SW480 (cell line): ENCODE results near the gene TEDC1.
A peak's percentile ranks its signal among the peaks of the same experiment; 100 is the strongest.

ENCODE experiments used
- DNase-seq: peaks from one replicate; pipeline ENCODE4 v3.0.0-alpha.2; 2016; ENCODE audit warnings: low spot score

Gene TEDC1

DNA sequence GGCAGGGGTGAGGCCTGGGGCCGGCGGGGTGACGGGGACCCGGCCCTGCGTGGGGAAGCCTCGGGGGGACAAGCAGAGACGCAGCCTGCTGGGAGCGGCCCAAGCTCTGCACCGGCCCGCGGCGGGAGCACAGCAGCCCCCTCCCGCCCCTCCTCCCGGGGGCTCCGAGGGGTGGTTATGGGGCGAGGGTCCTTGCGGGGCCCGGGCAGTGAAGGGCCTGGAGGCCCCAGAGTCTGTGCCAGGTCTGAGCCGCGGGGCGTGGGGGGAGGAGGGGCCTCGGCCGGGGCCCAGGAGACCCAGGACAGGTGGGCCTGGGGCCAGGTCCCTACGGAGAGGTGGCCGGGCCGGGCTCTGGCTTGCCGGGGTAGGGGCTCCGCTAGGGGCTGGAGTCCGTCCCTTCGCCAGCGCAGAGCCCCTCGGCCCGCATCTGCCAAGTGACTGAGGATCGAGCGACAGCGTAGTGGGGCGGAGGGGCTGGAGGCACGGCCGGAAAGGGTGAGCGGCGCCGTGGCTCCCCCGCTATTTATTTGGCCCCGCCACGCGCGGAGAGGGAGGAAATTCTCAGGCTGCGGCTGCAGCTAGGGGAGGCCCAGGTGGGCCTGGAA lies 35.8 kb downstream of the TEDC1 start:
- no peak for DNase-seq

DNA sequence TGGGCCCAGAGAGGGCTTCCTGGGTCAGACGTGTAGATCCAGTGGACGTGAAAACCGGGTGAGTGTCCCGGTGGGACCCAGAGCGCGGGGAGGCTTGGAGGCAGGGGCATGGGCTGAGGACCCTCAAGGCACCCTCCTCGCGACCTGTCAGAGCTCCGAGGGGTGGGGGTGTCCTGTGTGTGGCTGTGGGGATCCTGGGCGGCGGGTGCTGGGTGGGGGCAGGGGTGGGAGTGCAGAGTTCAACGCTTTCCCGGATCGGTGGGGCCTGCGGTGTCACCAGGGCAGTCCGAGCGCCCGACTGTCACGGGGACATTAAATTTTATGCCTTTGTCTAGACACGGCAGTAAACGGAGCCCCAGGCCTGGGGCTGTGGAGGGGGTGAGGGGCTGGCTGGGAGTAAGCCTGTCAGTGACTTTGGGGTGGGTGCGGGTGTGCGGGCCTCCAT lies 36.4 kb downstream of the TEDC1 start:
- no peak for DNase-seq

DNA sequence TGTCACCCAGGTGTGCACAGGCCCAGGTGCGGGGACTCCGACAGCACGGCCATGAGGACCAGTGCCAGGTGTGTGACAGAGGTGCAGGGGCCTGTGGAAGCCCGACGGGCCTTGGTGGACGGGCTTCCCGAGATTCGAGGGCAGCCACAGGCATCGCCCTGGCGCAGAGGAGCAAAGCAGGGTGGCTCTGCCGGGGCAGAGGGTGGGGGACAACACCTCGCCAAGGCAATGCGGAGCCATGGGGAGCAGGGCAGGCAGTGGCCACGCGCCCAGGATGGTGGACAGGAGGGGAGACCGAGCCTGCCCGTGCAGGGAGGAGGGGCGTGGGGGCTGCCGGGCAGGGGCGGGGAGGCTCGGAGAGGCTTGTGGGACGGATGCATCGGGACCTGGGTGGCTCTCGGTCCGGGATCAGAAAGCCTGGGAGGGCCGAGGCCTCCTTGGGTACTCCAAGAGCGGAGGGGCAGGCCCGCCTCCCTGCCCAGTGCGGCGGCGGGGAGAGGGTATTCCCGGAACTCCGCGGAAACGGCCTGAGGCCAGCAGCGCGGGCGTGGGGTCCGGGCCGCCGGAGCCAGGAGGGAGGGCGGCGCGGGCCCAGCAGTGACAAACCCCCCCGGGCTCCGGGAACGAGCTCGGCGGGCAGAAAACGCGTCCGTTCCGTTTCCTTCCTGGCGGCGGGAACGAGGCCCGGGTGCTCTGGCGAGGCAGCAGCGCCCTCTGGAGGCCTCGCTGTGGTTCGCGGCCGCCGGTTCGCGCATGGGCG lies 37.0 kb downstream of the TEDC1 start:
- DNase-seq = peak; percentile 62

DNA sequence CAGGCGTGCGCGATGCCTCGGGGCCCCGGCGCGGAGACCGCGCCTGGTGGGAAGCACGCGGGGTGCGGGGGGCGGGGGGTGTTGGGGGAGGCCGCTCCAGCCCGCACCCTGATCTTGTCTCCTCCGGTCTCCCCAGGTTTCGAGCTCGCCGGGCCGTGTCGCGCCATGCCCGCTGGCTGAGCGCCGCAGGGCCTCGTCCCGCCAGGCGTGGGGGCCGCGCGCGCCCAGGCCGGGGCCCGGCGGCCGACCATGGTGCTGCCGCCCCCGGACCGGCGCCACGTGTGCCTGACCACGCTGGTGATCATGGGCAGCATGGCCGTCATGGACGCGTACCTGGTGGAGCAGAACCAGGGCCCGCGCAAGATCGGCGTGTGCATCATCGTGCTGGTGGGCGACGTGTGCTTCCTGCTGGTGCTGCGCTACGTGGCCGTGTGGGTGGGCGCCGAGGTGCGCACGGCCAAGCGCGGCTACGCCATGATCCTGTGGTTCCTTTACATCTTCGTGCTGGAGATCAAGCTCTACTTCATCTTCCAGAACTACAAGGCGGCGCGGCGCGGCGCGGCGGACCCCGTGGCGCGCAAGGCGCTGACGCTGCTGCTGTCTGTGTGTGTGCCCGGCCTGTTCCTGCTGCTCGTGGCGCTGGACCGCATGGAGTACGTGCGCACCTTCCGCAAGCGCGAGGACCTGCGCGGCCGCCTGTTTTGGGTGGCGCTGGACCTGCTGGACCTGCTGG lies 37.7 kb downstream of the TEDC1 start:
- DNase-seq = no peak

DNA sequence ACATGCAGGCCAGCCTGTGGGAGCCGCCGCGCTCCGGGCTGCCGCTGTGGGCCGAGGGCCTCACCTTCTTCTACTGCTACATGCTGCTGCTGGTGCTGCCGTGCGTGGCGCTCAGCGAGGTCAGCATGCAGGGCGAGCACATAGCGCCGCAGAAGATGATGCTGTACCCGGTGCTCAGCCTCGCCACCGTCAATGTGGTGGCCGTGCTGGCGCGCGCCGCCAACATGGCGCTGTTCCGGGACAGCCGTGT lies 38.2 kb downstream of the TEDC1 start:
- DNase-seq = no peak

DNA sequence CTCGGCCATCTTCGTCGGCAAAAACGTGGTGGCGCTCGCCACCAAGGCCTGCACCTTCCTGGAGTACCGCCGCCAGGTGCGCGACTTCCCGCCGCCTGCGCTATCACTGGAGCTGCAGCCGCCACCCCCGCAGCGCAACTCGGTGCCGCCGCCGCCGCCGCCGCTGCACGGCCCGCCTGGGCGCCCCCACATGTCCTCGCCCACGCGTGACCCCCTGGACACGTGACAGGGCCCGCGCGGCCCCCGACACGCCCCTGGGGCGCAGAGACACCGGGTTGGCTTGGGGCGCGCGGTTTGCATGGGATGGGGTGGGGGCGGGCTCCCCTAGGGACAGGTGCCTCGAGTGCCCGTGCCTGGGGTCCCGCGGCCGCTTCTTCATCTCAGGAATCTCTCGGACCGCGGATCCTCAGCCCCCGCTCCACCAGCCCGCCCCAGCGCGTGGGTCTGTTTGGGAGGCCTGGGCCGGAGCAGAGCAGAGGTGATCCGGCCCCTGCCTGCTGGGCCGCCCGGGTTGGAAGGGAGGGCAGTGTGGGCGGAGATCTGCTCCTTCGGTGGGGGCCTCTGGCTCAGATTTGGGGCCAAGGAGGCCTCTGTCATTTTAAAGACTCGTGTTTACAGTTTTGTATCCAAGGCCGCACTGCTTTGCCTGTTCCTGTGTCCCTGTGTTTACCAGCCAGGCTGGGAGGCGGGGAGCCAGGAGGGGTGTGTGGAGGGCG lies 38.7 kb downstream of the TEDC1 start:
- no peak for DNase-seq

DNA sequence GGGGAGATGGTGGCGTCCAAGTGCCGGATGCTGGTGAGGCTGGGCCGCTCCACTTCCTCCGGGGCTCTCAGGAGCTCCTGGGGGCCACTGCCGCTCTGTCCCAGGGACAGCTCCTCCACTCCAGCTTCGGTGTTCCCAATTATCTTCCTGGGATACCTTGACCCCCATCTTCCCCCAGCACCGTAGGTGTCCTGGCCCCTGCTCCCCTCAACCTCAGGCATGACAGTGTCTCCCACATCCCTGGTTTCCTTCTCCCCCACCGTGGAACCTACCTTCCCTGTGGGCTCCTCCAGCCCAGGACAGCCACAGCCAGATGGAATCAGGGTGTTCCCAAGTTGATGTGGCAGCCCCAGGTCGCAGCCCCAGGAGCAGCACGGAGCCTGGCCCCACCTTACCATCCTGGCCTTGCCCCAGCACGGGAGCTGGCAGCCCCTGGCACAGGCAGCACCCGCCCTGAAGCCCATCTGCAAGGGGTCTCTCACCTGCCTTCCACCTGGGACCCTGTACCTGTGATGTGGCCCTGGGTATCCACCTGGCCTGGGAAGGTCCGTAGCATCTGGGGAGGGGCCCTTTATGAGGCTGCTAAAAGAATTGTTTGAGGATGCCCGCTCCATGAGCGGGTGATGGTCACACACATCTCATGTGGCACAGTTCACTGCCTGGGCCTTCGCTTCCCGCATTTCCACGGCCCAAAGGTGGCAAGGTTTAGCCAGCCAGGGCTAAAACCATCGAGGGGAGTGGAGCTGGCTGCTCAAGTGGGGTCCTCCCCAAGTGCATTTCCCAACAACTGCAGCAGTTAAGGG lies 39.4 kb downstream of the TEDC1 start:
- no peak for DNase-seq

DNA sequence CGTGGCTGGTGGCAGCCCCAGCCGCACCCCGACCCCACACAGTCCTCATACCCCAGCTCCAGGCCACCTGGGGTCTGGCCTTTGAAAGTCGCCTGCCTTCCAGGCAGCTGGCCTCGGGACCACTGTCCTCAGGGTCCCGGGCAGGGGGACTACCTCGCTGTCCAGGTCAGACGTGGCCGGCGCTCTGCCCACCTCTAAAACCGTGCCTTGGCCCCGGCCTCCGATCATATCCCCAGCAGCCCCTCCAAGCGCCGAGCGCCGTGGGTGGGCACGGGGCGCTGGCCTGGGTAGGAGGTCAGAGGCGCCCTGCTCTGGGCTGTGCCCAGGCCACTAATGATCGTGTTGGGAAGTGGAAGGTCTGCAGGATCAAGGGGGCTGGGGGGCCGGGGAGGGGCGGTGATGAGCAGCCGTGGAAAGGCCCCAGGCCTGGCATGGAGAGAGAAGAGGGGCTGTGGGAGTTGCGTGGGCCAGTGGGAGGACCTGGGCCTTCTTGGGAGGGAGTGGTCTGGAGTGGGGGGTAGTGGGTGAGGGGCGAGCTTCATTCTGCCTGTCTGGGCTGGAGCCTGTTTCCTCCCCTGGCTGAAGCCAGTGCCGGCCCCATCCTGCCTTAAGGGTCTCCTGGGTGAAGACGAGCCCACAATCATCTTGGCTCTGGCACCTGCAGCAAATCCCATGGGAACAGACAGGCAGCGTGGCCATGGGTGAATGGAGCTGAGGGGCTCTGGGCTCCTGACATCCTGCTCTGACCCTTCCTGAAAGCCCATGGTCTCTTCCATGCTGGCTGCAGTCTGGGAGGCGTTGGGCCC lies 40.2 kb downstream of the TEDC1 start:
- DNase-seq = no peak

DNA sequence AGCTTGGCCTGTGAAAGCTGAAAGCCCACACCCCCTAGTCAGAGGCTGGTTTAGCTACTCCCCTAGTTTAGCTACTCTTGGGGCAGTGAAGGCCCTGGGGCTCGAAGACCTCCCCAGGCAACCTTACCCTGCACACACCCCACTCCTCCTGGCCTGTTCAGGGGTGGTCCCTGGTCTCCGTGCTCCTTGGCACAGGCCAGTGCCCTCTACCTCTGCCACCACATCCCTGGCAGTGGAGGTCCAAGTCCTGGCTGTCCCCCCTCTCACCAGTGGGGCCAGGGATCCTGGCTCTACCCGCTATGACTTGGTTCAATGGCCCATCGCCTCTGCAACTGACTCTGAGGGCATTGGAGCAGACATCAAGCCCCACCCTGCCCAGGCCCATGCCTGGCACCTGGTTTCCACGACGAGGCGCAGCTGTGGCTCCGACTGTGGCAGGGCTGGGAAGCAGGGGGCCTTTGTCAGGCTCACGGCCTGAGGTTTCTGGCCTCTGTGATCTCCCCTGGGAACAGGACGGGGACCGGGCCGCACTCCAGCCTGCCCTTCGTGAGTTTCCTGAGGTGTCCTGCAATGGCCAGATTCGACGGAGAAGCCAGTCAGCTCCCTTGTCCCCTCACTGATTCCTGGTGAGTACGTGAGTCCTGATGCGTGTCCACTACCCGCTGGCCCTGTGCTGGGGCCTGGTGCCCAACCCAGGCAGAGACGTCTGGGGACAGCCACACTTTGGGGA lies 41.0 kb downstream of the TEDC1 start:
- DNase-seq = no peak

DNA sequence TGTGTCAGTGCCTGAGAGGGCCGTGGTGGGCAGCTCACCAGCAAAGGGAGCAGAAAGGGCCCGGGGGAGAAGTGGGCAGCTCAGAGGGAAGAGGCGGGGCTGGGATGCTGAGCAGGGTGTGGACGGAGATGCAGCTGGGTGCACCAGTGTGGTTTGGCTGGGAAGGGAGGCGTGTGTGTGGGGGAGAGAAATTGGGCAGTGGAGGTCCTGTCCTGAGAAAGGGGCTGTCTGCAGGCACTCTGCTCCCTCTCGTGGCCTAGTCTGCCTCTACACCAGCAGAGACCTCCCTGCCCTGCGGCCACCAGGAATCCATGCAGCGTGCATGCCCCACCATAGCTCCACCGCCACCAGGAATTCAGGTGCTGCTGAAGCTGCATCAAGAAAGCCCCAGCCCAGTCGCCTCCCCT lies 41.7 kb downstream of the TEDC1 start:
- peak; percentile 74 for DNase-seq

DNA sequence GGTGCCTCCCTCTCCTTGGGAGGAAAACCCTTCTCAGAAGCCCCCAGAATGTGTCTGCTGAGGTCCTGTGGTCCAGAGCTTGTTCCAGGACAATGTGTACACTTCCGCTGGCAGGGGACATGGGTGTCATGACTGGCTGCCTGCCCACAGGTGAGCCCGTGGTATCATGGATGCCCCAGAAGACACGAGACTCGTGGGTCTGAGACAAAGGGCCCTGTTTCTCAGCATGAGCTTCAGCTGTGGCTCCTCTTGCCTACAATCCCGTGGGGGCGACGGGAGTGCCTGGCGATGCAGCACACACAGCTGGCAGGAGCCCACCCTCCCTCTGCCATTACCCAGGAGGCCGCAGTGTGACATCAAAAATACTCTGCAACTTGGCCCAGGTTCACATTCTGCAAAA lies 42.3 kb downstream of the TEDC1 start:
- no peak for DNase-seq

DNA sequence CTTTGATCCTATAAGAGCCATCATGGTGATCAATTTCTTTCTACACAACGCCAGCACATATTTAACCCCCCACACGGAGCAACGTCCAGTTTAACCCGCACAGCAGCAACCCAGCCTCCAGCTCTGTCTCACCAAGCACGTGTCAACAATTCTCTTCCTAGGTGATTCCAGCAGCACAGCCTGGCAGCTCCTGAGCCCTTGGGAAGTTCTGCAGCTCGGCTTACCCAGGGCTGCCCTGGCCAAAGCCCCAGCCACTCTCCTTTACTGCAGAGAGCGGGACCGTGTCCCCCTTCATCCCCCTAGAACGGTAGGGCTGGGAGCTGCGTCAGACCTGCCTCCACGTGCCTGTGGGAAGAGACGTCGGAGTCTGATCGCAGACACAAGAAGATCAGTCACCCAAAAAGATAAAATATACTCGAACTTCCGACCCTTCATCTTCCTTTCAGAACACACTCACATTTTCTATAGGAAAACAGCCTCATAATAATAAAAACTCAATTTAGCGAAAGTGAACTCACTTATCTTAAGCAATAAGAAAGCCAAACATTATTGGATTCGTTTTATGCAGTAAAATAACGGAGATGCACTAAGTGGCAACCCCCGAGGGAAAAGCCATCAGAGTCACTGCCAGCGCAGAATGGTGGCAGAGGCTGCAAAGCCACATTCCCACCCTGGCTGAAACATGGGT lies 42.9 kb downstream of the TEDC1 start:
- no peak for DNase-seq

DNA sequence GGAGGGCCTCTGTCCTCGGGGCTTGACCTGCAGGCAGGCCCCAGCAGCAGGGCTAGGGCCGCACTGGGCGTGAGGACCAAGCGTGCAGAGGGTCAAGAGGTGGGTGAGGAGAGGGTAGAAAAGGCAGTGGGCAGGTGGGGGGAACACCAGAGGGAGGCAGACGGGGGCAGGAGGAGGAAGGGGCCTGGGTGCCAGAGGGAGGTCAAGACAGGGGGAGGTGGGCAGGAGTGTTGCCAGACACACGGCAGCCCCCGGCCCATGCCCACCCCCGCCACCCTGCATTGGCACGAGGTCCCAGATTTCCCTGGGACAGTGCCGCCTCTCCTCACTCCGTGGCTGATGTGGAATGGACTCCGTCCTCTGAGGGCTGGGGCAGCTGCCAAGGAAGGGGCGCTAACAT lies 43.5 kb downstream of the TEDC1 start:
- no peak for DNase-seq

DNA sequence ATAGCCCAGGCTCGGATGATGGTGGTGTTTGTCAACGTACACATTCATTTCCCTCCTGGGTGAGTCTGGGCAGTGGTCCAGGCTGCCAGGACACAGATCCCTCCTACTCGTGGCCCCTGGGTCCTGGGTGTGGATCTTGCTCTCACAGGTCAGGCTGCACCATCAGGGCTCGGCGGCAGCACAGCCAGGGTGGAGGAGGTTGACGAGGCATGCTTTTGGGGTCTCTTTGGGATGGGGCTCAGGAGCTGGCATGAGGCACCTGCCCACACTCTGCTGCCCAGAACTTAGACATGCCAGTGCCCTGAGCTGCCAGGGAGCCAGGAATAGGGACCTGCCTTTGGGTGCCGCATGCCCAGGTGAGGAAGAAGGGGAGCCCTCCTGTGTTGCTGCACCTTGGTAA lies 45.0 kb downstream of the TEDC1 start:
- no peak for DNase-seq

DNA sequence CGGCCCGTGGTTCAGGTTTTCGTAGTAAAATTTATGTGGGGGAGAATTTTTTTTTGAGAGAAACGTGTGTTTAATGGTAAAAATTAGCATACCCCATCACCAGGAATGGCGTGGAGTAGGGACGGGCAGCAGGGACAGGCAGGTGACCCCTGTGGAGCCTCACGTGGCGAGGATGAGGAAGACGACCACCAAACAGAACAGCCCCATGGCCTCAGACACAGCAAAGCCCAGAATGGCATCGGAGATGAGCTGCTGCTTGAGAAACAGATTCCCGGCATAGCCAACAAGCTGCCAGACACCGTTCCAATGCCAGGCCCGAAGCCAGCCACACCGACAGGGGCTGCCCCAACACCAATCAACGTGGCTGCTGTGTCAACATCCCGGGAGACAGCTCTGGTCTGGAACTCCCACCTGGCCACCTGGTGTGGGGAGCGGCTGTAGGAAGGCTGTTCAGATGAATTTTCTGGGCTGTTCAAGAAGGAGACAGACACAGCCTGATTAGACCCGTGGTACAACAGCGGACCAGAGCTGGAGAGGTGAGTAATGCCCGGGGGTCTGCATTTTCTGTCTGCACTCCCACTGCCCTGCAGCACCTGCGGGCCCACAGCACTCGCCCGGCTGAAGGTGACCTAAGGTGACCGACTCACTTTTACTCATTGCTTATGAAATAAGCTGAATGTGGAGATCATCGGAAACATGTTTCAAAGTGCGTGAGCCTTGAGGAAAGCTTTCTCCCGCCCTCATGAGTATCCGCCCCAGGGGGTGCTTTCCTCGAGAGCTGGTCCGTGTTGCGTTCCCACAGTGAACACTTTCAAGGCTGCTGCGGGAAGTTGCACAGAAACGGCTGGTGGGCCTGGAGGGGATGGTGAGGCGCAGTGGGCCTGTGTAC lies 45.9 kb downstream of the TEDC1 start:
- DNase-seq = no peak

DNA sequence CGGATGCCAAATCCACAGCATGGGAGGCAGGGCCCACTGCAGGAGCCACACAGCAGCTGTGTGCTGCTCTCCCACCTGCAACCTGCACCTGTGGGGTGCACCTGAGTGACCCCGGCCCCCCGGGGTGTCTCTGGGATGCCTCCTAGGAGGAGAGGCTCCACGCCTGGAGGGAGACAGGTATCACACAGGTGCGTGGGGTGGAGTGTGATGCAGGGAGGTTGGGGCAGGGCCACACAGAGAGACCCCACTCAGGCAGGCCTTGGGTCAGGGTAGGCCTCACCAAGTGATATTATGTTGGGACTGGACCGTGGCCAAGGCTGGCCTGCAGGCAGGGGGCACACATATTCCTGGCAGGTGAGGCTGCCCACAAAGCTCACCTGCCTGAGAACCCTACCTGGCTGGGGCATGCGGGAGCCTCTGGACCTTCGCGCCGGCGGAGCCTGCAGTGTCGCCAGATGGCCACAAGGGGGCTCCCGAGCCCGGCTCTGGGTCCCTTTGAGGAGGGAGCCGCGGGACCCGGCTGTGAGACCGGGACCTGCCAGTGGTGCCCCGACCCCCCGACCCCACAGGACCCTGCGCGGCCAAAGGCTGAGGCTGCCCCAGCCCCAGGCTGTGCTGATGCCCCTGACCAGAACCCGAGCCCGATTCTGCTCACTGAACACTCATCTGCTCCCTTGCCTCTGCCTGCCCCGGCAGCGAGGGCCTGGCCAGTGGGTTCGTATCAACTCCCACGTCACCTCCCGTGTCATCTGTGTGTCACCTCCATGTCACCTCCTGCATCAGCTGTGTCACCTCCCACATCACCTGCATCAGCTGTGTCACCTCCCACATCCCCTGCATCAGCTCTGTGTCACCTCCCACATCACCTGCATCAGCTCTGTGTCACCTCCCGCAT lies 46.8 kb downstream of the TEDC1 start:
- DNase-seq = peak; percentile 46

DNA sequence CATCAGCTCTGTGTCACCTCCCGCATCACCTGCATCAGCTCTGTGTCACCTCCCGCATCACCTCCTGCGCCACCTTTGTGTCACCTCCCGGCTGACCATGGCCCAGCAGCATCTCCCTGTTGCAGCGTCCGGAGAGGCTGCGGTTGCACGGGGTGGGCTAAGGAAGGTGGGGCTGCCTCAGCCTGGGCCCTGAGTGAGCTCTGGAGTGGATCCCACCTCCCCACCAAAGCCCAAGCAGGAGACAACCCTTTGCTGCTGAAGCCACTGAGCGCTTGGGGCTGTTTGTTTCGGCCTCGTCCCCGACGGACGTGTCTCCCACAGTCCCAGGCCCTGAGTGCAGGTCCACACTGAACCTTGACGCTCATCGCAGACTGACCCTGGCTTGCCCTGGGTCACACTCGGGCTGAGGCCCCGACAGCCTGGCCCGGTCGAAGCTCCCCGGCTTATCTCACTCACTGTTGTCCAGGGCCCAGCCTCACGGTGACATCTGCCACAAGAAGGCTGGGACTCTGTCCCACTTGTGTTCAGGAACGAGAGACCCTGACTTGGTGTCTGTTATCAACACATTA lies 47.5 kb downstream of the TEDC1 start:
- DNase-seq = no peak
